HL-60/S4 treated with phorbol 12-myristate 13-acetate at 8.2 ng/mL for 4 days and 3 days (cell line): ENCODE measurements around the gene FSHR.

Source experiments
- in situ Hi-C: fragments of 300-500 bp; cut with MboI; formaldehyde crosslinking; loops from 2 replicates; pipeline ENCODE4 v1.15.0; 2022; ENCODE audit warnings: low sequenced_read_pairs

The FSHR gene

DNA sequence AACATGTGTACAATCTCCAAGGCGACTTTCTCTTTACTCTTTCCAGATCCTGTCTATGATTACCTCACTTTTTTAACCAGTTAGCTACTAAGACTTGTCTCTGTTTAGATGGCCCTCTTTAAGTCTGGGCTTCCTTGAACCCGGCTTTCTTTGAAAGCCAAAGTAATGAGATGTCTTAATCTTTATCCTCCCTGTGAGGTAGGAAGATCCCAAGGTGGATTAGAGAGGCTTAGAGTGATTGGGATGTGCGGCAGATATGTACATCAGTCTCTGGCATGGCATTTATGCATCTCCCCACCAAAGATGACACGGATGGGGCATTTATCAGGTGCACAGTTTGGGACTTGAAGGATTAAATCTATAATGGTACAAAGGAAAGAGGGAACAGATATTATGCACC is 186.3 kb downstream of the FSHR start:
- in situ Hi-C loops: no loop called here

DNA sequence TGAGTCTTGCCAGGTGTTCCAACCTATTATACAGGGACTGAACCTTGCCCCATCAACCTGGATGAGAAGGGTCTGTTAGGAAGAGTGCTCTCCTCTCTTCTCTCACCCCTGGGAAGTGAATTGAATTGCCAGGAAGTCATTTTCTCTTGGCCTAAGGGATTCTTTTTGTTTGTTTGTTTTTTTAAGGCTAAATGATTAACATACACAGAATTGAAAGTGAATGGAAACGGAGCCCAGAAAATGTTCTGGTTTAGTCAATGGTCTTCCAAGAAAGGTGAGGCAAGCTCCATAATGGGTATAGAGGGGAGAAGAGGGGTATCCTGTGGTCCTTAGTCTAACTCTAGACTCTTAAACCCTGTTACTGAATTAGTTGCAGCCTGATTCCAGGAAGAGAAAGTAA is 189.1 kb downstream of the FSHR start:
- in situ Hi-C loops: no loop called here

- in situ Hi-C loops: no loop called here
Measured at GRCh38 chr2:48961009-48961408, 193.3 kb downstream of the FSHR start.

GRCh38 chr2:48954935-48955334 is 199.4 kb downstream of the FSHR start:
- in situ Hi-C loops: no loop called here

GRCh38 chr2:48954311-48954710 is 200.0 kb downstream of the FSHR start:
- in situ Hi-C loops: no loop called here

- in situ Hi-C loops: no loop called here
Measured at GRCh38 chr2:48952614-48953013, 201.7 kb downstream of the FSHR start.

- in situ Hi-C loops: no loop called here
Measured at GRCh38 chr2:48952143-48952542, 202.2 kb downstream of the FSHR start.

GRCh38 chr2:48948400-48949125 is 205.8 kb downstream of the FSHR start:
- in situ Hi-C loops: no loop called here

GRCh38 chr2:48946449-48947048 is 207.8 kb downstream of the FSHR start:
- in situ Hi-C loops: no loop called here

DNA sequence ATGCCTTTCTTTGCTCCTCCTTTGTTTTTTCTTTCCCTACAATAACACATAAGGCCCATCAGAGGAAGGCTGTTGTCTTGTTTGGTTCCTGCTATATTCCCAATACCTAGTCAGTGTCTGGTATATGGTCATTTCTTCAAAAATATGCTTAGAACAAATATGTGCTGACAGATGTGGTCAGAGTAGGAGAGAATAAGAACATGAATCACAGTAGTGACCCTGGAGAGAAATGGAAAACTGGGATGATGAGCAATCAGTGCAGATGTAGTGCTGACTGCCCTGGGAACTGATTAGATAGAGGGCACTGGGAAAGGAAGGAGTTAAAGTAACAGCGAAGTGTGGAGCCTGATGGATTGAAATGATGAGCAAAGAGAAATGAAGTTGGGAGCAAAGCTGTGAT is 209.4 kb downstream of the FSHR start:
- in situ Hi-C loops: no loop called here

DNA sequence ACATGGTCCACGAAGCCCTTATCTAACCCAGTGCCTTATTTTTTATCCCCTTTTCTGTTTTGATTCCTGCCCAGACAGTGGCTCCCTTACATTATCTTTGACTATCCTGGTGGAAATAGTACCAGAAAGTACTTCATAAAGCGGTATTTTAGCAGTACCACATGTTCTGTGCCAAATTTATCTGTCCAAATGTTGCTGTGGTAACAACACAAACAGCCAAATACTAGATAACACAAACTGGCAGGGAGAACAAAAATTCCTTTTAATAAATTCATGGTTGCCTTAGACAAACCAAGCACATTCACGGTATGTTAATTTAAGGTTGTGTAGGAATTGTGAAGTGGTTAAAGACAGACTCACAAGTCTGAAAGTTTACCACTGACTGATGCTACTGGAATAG is 210.9 kb downstream of the FSHR start:
- in situ Hi-C loops: no loop called here

GRCh38 chr2:48941908-48942307 is 212.4 kb downstream of the FSHR start:
- in situ Hi-C loops: no loop called here

- in situ Hi-C loops: no loop called here
Measured at GRCh38 chr2:48941456-48941855, 212.9 kb downstream of the FSHR start.

DNA sequence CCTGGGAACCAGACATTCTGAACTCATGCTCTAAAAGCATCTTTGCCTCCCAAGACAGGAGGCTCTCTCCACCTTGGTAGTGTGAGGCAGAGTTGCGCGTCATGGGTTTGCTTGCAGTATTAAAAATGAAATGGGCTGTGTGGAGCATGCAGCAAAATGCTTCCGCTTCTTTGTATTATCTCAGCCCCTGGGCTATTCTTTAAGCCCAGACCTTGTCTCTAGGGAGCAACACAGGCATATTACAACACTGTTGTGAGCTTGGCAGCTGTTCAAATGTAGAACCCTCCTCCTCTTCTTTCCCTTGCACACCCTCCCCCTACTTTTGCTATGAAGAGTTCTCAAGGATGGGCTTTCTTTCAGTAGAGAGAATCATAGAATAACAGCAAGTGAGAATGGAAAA is 213.7 kb downstream of the FSHR start:
- in situ Hi-C loops: no loop called here

- in situ Hi-C loops: no loop called here
Measured at GRCh38 chr2:48939232-48939631, 215.1 kb downstream of the FSHR start.

- in situ Hi-C loops: no loop called here
Measured at GRCh38 chr2:48938231-48938630, 216.1 kb downstream of the FSHR start.

DNA sequence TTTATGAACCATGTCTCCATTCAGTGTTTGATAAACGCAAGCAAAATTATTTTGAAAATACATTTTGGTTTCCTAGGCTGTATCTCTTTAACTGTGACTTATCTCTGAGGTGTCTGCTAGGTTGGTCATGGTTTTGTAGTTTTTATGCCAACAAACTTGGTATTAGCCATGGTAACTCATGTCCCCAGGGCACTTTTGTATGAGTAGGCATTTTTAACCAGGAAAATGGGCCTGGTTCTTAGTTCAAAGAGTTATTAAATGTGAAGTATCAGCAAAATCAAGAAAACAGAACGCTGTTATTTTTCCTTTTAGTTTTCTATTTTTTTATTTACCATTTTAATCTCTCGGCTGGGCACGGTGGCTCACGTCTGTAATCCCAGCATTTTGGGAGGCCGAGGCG is 219.5 kb downstream of the FSHR start:
- in situ Hi-C loops: no loop called here

DNA sequence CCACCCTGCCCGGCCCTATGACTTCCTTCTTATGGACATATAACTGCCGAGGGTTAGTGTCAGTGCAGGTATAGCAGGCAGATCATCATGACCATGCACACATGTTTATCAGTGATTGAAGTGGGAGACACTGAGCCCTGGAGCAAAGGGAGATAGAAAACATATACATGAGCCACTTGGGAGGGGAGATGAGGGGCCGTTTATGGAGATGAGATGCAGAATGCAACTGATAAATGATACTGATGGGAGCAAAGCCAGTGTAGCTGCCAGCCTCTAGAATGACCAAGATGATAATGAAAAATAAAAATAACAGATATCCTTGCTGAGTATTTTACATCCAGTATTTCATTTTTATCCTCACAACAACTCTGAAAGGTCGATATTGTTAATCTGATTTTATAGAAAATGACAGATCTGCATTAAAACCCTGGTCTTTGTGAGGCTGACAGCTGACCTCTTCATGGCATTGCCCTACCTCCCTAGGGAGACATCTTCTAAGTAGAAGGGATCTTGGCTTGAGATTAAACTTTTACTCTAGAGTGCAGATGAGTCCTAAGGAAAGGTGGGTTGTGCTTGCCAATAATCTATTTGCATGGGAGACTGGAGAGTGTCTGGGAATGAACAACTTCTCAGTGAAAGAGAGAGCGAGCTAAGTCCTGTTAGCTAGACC is 220.4 kb downstream of the FSHR start:
- in situ Hi-C loops: no loop called here

DNA sequence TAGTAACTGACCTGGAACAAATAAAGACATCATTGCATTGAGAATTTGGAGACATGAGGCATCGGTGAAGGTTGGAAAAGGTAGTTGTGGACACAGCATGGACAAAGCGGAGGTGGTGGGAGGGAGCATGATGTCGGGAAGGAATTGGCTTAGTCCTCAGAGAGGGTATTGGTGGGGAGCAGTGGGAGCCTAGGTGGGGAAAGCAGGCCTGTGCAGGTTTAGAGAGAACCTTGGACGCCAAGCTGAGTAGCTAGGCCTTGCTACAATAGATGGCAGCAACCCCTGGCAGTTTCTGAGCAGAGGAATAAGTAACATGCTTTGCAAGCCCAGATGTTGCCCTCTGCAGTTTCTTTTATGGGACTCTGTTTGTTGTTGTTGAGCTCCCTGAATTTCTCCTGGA is 221.6 kb downstream of the FSHR start:
- in situ Hi-C loops: no loop called here

DNA sequence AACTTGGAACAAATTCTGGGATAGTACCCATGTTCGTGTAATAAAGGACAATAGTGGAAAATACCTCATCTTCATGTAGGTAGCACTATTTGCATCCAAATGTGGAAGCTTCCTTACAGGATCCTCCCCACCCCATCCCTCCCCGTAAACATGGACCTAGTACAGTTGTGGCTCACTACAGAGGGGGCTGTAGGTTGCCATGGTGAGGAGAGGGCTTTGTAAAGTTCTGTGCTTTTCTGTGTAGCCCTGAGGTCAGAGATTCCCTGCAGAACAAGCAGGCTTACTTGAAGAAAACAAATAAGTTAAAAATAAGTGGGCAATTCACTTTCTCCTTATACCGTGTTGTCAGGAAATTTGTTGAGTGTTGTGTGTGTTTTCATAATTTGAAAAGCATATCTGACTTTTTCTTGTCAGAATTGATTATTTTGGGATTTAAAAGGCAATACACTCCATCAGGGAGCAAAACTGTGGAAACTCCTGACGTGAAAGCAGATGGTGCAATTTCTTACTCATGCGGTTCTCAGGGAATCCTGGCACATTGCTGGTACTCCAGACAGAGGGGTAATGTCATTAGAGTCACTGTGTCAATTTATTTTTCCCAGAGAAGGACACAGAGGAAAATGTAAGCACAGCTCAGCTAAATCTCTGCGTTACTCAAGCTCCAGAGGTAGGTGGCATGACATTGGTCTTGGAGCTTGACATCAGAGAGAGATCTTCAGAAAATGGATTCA is 224.6 kb downstream of the FSHR start:
- in situ Hi-C loops: no loop called here

DNA sequence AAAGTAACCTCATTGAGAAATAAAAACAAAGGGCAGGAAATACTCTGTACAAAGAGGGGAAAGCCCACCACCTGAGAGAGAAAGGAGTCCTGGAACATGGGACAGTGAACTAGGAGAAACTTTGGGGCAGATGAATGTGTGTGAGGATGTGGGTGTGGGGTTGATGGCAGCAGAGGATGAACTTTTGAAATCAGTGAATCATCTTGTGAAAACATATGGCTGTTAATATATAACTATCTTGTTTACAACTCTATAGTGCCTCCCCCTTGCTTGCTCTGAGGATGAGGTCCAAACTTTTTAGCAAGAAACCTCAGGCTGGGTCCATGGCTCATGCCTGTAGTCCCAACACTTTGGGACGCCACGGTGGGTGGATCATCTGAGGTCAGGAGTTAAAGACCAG is 227.0 kb downstream of the FSHR start:
- in situ Hi-C loops: no loop called here

DNA sequence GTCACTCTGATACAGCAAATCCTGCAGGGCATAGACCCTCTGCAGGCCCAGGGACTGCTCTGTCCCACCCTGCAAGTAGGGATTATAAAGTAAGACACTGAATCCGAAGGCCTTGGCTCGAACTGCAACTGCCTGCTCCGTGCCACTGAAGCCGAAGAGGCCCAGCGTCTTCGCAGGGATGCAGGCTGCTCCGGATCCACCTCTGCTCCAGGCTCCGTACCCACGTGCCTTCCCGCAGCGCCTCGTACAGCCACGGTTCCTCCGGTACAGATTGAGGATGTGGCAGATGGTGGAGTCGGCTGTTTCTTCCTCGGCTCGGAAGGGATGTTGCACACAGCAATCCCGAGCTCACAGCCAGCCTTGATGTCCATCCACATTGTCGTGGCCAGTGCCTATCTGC is 238.4 kb downstream of the FSHR start:
- in situ Hi-C loops: no loop called here
